D721Med (cell line): ENCODE results near the gene TNNT3.

Source experiments
- DNase-seq: peaks from one replicate; pipeline ENCODE4 v3.0.0; 2011; ENCODE audit warnings: low spot score; ENCODE audit not compliant: insufficient read length
- FAIRE-seq: peaks from 2 replicates; lab custom pipeline; 2011; peaks lifted over from hg19 to GRCh38; lab: Jason Lieb, UNC
- TF ChIP-seq, protein P1 (sequence below): IDR thresholded peaks from 2 replicates; pipeline ENCODE4 v1.5.1; 2012; ENCODE audit warnings: mild to moderate bottlenecking, control low read depth; ENCODE audit not compliant: insufficient read depth; ENCODE audit errors: missing control alignments

The TNNT3 gene

GRCh38 chr11:1918436-1919315 is 827 bp upstream of the TNNT3 start:
- DNase-seq (no peak), FAIRE-seq (no peak)
- TF ChIP-seq, protein P1, sequence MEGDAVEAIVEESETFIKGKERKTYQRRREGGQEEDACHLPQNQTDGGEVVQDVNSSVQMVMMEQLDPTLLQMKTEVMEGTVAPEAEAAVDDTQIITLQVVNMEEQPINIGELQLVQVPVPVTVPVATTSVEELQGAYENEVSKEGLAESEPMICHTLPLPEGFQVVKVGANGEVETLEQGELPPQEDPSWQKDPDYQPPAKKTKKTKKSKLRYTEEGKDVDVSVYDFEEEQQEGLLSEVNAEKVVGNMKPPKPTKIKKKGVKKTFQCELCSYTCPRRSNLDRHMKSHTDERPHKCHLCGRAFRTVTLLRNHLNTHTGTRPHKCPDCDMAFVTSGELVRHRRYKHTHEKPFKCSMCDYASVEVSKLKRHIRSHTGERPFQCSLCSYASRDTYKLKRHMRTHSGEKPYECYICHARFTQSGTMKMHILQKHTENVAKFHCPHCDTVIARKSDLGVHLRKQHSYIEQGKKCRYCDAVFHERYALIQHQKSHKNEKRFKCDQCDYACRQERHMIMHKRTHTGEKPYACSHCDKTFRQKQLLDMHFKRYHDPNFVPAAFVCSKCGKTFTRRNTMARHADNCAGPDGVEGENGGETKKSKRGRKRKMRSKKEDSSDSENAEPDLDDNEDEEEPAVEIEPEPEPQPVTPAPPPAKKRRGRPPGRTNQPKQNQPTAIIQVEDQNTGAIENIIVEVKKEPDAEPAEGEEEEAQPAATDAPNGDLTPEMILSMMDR, result no peak

DNA sequence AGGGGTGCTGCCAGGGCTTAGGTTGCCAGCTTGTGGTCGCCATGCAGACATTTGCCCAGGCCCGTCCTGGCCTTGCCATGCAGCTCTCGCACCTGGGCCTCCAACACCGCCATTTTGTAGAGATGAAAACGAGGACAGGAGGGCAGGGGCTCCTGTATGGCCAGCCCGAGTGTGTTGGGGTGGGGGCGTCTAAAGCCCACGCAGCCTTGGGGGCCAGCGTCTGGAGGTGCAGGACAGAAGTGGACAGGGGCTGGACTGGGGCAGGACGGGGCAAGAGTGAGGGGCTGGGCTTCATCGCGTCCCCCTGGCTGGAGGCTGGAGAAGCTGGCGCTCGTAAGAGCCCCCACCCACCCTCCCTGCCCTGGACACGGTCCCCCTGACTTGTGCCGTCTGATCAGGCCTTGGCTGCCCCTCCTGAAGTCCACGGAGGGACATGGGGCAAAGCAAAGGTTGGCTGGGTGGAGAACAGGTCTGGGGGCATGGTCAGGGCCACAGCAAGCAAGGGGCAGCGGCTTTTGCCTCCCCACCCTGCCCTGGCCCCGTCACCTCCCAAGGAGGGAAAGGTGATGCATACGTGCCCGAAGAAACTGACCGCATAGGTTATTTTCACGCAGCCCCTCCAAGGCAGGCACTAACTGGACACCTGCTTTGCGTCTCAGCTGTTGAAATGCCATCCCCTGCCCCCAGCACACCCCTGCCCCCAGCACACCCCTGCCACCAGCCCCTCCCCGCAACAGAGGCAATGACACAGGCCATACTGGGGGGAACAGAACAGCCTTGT is 815 bp downstream of the TNNT3 start:
- TF ChIP-seq, protein P1, result no peak
- DNase-seq (no peak), FAIRE-seq (no peak)

DNA sequence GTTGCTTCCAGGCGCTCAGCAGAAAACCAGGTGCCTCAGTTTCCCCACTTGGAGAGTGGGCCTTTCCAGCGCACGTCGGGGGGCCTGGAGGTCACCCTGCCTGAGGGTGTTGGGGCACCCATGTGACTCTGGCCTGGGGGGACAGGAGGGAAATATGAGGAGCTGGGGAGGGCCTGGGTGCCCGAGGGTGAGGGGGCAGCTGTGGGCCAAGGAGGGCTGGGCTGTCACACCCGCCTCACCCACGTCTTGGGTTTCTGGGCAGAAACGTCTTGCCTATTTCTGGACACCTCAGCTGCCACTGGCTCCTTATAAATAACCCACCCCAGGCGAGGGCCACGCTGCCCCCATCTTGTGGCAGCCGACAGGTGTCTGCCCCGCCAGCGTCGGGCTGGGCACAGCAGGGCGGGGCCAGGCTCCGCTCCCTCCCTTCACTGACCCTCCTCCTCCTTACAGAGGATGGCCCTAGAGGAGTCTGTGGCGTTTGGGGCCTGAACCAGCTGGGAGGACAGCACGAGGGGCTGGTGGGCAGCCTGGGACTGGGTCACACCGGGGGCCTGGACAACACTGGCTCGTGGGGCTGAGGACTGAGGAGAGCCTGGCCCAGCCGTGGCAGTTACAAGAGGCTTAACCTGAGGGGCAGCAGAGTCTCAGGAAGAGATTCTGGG is 1.5 kb downstream of the TNNT3 start:
- TF ChIP-seq, protein P1, result no peak
- FAIRE-seq (no peak), DNase-seq (no peak)

DNA sequence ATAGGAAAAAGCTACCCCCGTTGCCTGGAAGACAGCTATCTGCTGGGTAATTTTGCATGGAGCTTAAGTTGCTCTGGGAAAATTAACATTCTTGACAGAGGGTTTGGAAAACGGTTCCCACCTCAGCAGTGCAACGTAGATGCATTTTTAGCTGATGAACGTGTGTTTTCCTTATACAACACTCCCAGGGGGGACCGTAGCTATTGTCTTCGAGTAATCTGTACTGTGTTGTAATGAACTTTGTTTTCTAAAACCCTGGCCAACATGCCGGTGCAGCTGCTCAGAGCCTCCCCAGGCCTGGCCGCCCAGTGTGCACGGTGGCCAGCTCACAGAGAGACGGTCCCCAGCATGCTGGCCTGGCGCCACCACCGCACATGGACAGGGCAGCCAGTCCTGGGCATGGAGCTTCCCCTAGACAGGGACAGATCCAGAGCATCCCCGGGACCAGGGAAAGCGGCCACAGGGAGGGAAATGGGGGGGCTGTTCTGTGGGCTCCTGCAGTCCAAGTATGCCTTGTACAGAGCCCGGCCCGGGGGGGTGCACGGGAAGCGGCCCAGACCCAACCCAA is 2.2 kb downstream of the TNNT3 start:
- FAIRE-seq (no peak), DNase-seq (no peak)
- TF ChIP-seq, protein P1, result no peak

DNA sequence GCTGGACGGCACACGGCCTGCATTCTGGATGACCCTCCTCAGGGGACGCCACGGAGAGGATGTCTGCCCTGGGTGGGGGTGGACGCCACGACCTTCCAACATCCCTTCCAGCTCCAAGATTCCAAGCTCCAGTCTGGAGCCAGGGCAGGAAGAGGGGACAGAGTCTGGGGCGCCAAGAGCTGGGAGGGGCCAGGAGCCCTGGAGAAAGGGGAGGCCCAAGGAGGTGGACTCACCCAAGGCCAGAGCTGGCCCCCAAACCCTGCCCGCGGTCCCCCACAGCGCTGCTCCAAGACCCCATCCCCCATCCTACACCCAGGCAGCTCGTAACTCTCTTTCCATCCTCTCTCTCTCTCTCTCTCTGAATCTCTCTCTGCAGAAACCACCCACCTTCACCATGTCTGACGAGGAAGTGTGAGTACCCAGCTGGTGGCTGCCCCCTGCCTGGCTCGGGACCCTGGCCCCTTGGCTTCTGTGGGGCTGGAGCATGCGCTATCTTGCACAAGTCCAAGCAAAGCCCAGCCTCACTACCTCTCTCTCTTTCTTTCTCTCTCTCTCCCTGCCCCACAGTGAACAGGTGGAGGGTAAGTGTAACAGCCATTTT is 3.1 kb downstream of the TNNT3 start:
- DNase-seq (no peak), FAIRE-seq (no peak)
- TF ChIP-seq, protein P1, result no peak

DNA sequence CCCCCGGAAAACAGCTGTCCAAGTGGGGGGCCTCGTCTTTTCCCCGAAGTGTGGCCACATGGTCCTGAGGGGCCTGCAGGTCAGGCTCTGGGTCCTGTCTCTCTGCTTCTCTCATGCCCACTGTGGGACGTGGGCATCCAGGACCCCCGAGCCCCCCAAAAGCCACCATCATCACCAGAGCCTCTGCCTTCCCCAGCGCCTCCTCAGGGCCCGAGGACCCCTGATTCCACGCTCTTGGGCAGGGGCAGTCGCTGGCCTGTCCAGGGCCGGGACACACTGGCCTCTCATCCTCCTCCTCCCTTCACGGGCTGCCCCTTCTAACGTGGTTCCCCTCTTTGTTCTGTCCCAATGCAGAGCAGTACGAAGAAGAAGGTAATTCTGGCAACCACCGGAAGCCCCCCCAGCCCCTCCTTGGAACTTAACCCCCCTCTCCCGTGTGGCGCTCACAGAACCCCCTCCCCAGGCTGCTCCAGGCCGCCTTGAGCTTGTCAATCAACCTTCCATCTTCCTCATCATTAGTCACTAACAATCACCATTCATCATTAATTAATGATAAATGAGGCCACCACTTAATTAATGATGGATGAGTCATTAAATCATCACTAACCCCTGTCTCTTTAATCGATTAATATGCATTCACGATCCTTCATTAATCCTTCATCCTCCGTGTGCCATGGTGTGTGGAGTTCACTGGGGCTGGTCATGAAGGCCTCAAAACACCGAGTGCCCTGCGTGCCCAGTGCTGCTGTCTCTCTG is 3.9 kb downstream of the TNNT3 start:
- FAIRE-seq (no peak), DNase-seq (no peak)
- TF ChIP-seq, protein P1, result no peak
